Astrocyte (in vitro differentiated cells and primary cell): ENCODE results near the gene R3HDML. TPM values are rescaled to one million over a fixed set of nuclear protein-coding genes. Genes with fewer than 3 reads are reported as not detected.

ENCODE experiments used
- DNase-seq: peaks from one replicate; pipeline ENCODE4 v3.0.0-alpha.2; 2010; ENCODE audit warnings: low read depth
- FAIRE-seq: peaks from 2 replicates; lab custom pipeline; 2011; peaks lifted over from hg19 to GRCh38; lab: Jason Lieb, UNC
- H2AFZ ChIP-seq: 2 replicates; pipeline ENCODE4 v1.6.0; 2012; ENCODE audit warnings: low read depth, low read length, inconsistent platforms
- H3K27ac ChIP-seq: 2 replicates; pipeline ENCODE4 v1.5.1; 2011; ENCODE audit warnings: low read depth, low read length, inconsistent platforms
- H3K27me3 ChIP-seq: 2 replicates; pipeline ENCODE4 v1.6.0; 2011; ENCODE audit warnings: low read length, inconsistent platforms; ENCODE audit not compliant: insufficient read depth
- H3K36me3 ChIP-seq: 2 replicates; pipeline ENCODE4 v1.5.1; 2011; ENCODE audit warnings: low read length, inconsistent platforms; ENCODE audit not compliant: insufficient read depth
- H3K4me1 ChIP-seq: 2 replicates; pipeline ENCODE4 v1.5.1; 2011; ENCODE audit warnings: low read length, inconsistent platforms; ENCODE audit not compliant: insufficient read depth
- H3K4me2 ChIP-seq: 2 replicates; pipeline ENCODE4 v1.6.0; 2012; ENCODE audit warnings: low read length, inconsistent platforms
- H3K4me3 ChIP-seq: 2 replicates; pipeline ENCODE4 v1.5.1; 2011; ENCODE audit warnings: low read depth, mild to moderate bottlenecking, low read length, inconsistent platforms; ENCODE audit not compliant: insufficient read depth
- H3K79me2 ChIP-seq: 2 replicates; pipeline ENCODE4 v1.6.0; 2012; ENCODE audit warnings: mild to moderate bottlenecking, low read length, inconsistent platforms; ENCODE audit not compliant: insufficient read depth
- H3K9ac ChIP-seq: 2 replicates; pipeline ENCODE4 v1.6.0; 2012; ENCODE audit warnings: mild to moderate bottlenecking, low read length, inconsistent platforms
- H3K9me3 ChIP-seq: 2 replicates; pipeline ENCODE4 v1.5.1; 2012; ENCODE audit warnings: low read depth, mild to moderate bottlenecking, low read length, inconsistent platforms; ENCODE audit not compliant: insufficient read depth
- H4K20me1 ChIP-seq: 2 replicates; pipeline ENCODE4 v1.6.0; 2012; ENCODE audit warnings: low read length, inconsistent platforms; ENCODE audit not compliant: insufficient read depth
- H3K27ac Mint-ChIP-seq: one replicate; pipeline ENCODE4 v1.8.0; 2021; ENCODE audit warnings: mild to moderate bottlenecking, mixed read lengths; ENCODE audit not compliant: unreplicated experiment
- H3K27me3 Mint-ChIP-seq: one replicate; pipeline ENCODE4 v1.8.0; 2021; ENCODE audit warnings: low read depth, mixed read lengths; ENCODE audit not compliant: unreplicated experiment
- H3K36me3 Mint-ChIP-seq: one replicate; pipeline ENCODE4 v1.8.0; 2021; ENCODE audit warnings: low read depth, mixed read lengths; ENCODE audit not compliant: unreplicated experiment
- H3K4me1 Mint-ChIP-seq: one replicate; pipeline ENCODE4 v1.8.0; 2021; ENCODE audit warnings: low read depth, mixed read lengths; ENCODE audit not compliant: unreplicated experiment
- H3K4me3 Mint-ChIP-seq: one replicate; pipeline ENCODE4 v1.8.0; 2021; ENCODE audit warnings: mild to moderate bottlenecking, moderate library complexity, mixed read lengths; ENCODE audit not compliant: unreplicated experiment
- H3K9me3 Mint-ChIP-seq: one replicate; pipeline ENCODE4 v1.8.0; 2021; ENCODE audit warnings: mild to moderate bottlenecking, mixed read lengths; ENCODE audit not compliant: unreplicated experiment
- EZH2 ChIP-seq: IDR thresholded peaks from 2 replicates; pipeline ENCODE4 v1.6.1; 2012; ENCODE audit warnings: mild to moderate bottlenecking, low read length, inconsistent platforms; ENCODE audit not compliant: insufficient read depth
- total RNA-seq: library from RNA; stranded (reverse); gene quantifications from 2 replicates; pipeline ENCODE4 v1.2.1, GENCODE V29; 2021
- TF ChIP-seq, protein P1 (sequence below): IDR thresholded peaks from 2 replicates; pipeline ENCODE4 v1.5.1; 2011; ENCODE audit warnings: low read depth, mild to moderate bottlenecking, inconsistent platforms, low read length, moderate library complexity; ENCODE audit not compliant: insufficient read depth

The R3HDML gene
- total RNA-seq, 1 donor from 2014 or later: 0.25 TPM

DNA sequence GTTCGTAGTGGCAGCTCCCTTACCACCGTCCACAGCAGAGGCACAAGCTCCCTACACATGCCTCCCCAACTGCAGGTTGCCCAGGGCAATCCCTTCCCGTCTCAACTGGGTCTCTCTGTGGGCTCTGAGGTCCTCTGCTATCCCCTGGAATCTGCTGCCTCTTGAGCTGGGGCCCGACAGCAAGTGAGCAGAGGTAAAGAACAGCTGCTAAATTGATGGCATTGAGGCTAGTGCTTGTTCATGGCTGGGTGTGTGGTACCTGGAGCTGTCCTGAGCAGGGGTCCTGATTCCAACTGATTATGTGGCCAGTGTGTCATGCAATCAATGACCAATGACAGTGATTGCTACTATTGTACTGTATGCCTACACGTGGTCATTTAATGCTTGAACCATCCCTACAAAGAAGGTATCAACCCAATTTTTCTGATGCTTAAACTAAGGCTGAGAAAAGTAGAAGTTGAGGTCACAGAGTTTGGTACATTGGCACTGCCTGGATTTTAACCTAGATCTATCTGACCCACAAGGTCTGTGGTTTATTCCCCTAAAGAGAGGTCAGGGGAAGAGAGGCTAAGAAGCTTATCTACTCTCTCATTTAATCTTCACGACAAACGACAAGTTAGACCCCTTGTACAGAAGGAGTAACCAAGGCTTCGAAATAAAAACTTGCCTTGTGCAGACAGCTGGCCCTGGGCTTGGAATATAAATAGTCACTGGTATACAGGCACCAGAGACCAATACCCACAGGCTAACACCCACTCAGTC is 59.7 kb downstream of the R3HDML start:
- FAIRE-seq: no peak

DNA sequence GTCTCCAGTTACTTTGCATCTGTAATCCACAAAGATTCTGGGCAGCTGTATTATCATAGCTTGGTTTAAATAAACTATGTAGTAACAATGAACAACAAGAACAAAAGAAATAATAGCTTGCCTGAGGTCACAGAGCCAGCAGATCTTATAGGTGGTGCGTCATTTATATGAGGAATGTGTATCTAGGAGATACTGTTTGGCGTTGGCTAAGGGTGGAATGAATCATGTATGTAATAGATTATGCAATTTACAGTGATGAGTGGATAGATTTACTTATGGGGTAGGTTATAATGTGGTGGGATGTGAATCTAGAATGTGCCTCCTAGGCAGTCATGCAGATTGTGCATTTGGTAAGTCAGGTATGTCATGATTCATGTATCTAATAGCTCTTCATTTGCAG is 61.5 kb downstream of the R3HDML start:
- H3K27me3 Mint-ChIP-seq: peaks cover 59% of the 10 kb centered on the region
- H3K4me2 ChIP-seq: no peak overlapping the region
- no peaks in the 10 kb centered on the region for H3K9me3 Mint-ChIP-seq
- no peaks in the 10 kb centered on the region for H3K9me3 ChIP-seq
- DNase-seq (peak; percentile 85), FAIRE-seq (no peak)
- no peak overlapping the region for H3K4me3 ChIP-seq
- H3K27me3 ChIP-seq: peaks cover 10% of the 10 kb centered on the region
- H3K4me1 Mint-ChIP-seq: no peaks in the 10 kb centered on the region
- H3K27ac Mint-ChIP-seq: no peak overlapping the region
- no peak for TF ChIP-seq EZH2
- TF ChIP-seq, protein P1, sequence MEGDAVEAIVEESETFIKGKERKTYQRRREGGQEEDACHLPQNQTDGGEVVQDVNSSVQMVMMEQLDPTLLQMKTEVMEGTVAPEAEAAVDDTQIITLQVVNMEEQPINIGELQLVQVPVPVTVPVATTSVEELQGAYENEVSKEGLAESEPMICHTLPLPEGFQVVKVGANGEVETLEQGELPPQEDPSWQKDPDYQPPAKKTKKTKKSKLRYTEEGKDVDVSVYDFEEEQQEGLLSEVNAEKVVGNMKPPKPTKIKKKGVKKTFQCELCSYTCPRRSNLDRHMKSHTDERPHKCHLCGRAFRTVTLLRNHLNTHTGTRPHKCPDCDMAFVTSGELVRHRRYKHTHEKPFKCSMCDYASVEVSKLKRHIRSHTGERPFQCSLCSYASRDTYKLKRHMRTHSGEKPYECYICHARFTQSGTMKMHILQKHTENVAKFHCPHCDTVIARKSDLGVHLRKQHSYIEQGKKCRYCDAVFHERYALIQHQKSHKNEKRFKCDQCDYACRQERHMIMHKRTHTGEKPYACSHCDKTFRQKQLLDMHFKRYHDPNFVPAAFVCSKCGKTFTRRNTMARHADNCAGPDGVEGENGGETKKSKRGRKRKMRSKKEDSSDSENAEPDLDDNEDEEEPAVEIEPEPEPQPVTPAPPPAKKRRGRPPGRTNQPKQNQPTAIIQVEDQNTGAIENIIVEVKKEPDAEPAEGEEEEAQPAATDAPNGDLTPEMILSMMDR: no peak
- H3K4me3 Mint-ChIP-seq: no peak overlapping the region
- H3K79me2 ChIP-seq: no peaks in the 10 kb centered on the region
- no peak overlapping the region for H2AFZ ChIP-seq
- H3K36me3 ChIP-seq: no peaks in the 10 kb centered on the region
- no peak overlapping the region for H3K27ac ChIP-seq
- no peaks in the 10 kb centered on the region for H3K4me1 ChIP-seq
- H4K20me1 ChIP-seq: no peaks in the 10 kb centered on the region
- H3K9ac ChIP-seq: no peak overlapping the region
- H3K36me3 Mint-ChIP-seq: no peaks in the 10 kb centered on the region

More for the DNA sequence above, 59.7 kb downstream of the R3HDML start:
- Histone ChIP-seq H3K9ac (no peak overlapping the region), H3K79me2 (no peaks in the 10 kb centered on the region), H2AFZ (no peak overlapping the region), H3K27ac (no peak overlapping the region), H3K4me3 (no peak overlapping the region), H3K4me2 (no peak overlapping the region), H3K4me1 (no peaks in the 10 kb centered on the region), H3K36me3 (no peaks in the 10 kb centered on the region), H3K27me3 (peaks cover 11% of the 10 kb centered on the region), H3K9me3 (no peaks in the 10 kb centered on the region), H4K20me1 (no peaks in the 10 kb centered on the region)
- Mint-ChIP-seq H3K27me3 (peaks cover 59% of the 10 kb centered on the region), H3K4me3 (no peak overlapping the region), H3K36me3 (no peaks in the 10 kb centered on the region), H3K9me3 (no peaks in the 10 kb centered on the region), H3K4me1 (no peaks in the 10 kb centered on the region), H3K27ac (no peak overlapping the region)
- DNase-seq: no peak
- no peak for TF ChIP-seq EZH2
- TF ChIP-seq, protein P1: no peak

DNA sequence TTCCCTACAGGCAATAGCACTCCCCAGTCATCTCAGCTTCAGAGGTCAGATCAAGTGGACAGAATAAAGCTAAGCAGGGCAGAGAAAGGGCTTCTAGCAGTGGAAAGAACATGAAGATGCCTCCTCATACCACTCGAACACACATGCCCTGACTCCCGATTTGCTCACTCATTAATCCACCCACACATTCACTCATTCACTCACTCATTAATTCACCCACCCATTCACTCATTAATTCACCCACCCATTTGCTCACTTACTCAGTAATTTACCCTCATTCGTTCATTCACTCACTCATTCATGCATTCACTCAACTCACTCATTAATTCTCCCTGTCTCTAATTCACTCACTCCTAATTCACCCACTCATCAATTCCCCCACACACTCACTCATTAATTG is 62.6 kb downstream of the R3HDML start:
- no peak overlapping the region for H3K9ac ChIP-seq
- H3K4me3 Mint-ChIP-seq: no peak overlapping the region
- H3K27ac Mint-ChIP-seq: no peak overlapping the region
- TF ChIP-seq, protein P1: no peak
- no peak for TF ChIP-seq EZH2
- H3K27ac ChIP-seq: no peak overlapping the region
- no peaks in the 10 kb centered on the region for H3K4me1 ChIP-seq
- H3K4me3 ChIP-seq: no peak overlapping the region
- H3K9me3 Mint-ChIP-seq: no peaks in the 10 kb centered on the region
- no peak overlapping the region for H3K4me2 ChIP-seq
- no peaks in the 10 kb centered on the region for H3K9me3 ChIP-seq
- no peak overlapping the region for H2AFZ ChIP-seq
- H3K36me3 ChIP-seq: no peaks in the 10 kb centered on the region
- DNase-seq: no peak
- no peaks in the 10 kb centered on the region for H4K20me1 ChIP-seq
- no peaks in the 10 kb centered on the region for H3K79me2 ChIP-seq
- FAIRE-seq: no peak
- H3K4me1 Mint-ChIP-seq: no peaks in the 10 kb centered on the region
- peaks cover 8% of the 10 kb centered on the region for H3K27me3 ChIP-seq
- H3K27me3 Mint-ChIP-seq: peaks cover 53% of the 10 kb centered on the region
- no peaks in the 10 kb centered on the region for H3K36me3 Mint-ChIP-seq
